NOMO-1 (cell line): ENCODE results near the gene TMEM134.
"Not testable (repeated sequence)": the region's sequence is repeated elsewhere in the genome, so short reads cannot be mapped to it uniquely, and the experiment has no call there.

ENCODE experiments used
- DNase-seq, 2 experiments: peaks; one replicate each; lab custom pipeline; 2025; ENCODE audit not compliant: unreplicated experiment in 2 of 2; lab: John Stamatoyannopoulos, UW

The TMEM134 gene, protein sequence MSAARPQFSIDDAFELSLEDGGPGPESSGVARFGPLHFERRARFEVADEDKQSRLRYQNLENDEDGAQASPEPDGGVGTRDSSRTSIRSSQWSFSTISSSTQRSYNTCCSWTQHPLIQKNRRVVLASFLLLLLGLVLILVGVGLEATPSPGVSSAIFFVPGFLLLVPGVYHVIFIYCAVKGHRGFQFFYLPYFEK

DNA sequence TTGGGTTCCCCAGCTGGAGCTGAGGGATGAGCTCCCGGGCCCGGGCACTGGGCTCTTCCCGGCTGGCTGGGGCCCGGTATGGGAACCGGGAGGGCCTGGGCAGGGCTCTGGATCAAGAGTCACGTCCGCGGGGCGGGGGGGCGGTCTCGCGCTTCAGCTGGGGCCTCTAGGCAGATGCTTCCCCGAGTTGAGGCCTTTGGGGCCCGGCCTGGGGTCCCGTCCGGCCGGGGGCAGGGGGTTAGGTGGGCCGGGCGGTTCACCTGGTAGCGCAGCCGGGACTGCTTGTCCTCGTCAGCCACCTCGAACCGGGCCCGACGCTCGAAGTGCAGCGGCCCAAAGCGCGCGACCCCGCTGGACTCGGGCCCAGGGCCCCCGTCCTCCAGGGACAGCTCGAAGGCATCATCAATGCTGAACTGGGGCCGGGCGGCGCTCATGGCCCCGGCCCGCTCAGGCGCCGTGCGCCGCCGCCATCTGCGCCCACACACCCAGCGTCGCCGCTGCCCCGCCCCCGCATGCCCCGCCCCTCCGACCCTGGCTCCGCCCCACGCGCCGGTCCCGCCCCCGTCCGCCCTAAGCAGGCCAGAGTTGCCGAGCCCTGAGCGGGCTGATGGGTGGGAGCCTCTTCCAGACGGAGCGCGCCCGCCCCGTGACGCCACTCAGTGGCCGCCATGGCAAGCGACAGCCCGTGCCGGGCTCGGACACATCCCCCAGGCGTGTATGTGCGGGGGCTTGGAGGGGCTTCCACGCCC is at the start of gene TMEM134:
TSS of gene TMEM134 (minus strand) at position 493 of the 749 bp plus-strand sequence. CDS start at position 434, 59 bp downstream.
- DNase-seq, result peak; percentile 85 to 91

DNA sequence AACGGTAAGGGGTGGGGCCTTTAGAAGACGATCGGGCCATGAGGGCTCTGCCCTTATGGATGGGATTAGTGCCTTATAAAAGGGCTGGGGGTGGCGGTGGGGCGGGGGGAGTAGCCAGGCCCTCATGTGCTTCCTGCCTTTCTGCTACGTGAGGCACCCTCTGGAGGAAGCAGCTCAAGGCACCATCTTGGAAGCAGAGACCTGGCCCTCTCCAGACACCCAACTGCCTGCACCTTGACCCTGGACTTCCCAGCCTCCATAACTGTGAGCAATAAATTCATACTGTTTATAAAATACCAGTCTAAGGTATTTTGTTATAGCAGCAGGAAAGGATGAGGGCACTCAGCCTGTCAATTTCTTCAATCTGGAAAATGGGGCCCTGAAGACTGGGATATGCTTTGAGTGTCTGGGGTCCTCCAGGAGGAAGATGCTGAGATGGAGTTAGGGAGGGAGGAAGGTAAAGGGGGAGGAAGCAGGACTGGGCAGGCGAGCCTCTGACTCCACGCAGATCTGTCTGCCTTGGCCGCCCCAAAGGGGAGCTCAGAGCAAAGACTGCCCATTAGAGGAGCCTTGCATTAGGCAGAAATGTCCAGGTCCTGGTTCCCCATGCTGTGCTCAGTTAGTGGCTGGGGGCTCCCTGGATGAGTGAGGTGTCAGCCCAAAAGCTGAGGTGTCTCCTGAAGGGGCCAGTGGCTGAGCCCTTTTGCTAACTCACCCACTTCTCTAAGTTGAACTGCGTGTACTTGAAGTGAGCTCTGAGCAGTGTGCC is 48.9 kb upstream of the TMEM134 start:
- no peak for DNase-seq

DNA sequence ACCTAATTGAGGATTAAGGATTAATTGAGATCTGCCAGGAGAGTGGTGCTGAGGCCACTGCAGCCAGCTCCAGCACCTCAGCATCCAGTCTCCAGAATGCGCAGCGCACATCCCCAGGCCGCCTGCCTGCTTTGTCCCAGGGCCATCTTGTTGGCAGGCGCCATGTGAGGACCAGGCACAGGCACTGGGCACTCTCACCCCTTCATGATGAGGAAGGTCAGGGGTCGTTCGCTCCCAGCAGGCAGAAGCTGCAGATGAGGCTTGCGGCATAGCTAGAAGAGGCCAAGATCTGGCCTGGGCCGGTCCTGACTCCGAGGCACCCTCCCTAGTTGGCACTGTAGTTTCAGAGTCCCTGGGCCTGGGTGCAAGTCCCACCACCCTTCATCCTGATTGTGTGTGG is 47.8 kb upstream of the TMEM134 start:
- DNase-seq, result no peak

DNA sequence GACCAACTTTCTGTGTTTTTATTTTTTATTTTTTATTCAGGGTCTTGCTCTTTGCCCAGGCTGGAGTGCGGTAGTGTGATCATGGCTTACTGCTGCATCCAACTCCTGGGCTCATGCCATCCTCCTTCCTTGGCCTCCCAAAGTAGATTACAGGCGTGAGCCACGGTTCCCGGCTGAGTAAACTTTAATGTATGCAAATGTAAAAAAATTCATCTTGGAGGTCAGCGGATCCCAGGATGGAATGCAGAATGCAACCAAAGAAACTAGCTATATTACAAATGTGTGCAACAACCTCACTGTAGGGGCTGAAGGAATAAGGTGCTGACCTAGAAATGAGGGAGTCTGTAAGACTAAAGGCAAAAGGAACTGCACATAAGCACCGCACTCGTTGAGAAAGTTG is 45.1 kb upstream of the TMEM134 start:
- DNase-seq, result no peak

DNA sequence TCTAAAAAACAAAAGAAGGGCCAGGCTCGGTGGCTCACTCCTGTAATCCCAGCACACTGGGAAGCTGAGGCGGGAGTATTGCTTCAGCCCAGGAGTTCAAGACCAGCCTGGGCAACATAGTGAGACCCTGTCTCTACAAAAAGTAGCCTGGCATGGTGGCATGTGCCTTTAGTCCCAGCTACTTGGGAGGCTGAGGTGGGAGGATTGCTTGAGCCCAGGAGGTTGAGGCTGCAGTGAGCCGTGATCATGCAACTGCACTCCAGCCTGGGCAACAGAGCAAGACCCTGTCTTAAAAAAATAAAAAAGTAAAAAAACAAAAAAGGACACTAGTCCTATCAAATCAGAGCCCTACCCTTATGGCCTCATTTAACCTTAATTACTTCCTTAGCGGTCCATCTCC is 42.5 kb upstream of the TMEM134 start:
- DNase-seq, result not testable (repeated sequence)

DNA sequence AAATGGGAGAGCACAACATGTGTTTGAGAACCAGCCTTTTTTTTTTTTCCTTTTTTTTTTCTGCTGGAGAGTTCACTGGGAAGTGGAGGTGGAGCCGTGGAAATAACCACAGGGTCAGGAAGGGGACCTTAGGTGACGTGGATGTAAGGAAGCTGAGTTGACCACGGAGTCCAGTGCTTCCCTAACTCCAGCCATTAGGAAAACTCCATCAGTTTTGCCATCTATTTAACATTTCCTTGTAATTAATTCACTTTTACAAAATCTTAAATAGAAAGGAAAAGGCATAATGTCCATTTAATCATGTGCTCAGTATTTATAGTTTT is 40.9 kb upstream of the TMEM134 start:
- no peak for DNase-seq

DNA sequence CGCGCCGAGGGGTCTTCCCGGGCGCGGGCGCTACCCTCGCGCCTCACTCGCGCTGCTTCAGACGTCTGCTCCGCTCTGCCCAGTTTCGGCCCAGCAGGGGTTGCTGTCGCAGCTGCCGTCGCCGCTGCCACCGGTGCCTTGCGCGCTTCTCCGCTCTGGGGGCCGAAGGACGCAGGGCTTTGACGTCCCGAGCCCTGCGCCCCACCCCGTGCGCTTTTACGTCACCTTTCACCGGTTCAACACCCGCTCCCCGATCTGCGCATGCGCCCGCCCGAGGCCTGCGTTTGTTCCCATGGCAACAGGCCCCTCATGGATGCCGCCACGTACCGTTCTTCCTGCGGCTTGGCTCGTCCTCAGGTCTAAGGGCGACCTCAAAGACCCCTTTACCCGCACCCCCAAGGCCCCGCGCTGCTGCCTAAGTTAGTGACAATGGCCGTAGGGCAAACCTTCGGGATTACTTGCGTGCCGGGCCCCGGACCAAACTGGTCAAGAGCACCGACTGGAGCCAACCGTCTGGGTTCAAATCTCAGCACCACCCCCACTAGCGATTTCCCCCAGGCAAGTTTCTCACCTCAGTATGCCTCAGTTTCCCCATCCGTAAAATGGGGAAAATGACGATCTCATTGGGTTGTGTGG is 39.6 kb upstream of the TMEM134 start:
- DNase-seq, result peak; percentile 89 to 98

DNA sequence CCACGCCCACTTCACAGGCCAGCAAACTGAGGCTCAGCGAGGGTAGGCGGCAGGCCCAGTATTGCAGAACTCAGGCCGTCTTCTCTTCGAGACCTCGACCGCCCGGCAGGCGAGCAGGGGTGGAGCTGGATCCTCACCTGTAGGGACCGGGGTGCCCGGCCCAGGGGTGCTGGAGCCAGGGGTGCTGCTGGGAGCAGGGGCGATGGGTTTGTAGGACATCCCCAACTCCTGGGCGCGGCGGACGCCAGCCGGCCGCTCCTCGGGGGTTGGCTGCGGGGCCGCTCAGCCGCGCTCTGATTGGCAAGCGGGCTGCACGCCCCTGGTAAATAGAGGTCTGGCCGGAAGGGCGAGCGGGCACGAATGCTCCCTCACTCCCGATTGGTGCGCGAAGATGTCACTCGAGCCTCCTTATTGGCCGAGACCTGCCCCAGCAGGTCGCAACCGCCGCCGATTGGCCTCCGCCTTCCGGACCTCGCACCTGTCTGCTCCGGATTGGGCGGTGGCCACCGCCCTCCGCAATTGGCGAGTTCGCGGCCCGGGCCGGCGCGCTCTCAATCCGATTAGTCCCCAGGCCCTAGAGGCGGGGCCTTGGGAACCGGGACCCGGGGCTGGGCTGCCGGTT is 38.9 kb upstream of the TMEM134 start, which contains the start of gene CDK2AP2:
TSS of gene CDK2AP2 (minus strand) at position 299 of the 622 bp plus-strand sequence. CDS start at position 219, 80 bp downstream.
- DNase-seq, result peak; percentile 97 to 99

DNA sequence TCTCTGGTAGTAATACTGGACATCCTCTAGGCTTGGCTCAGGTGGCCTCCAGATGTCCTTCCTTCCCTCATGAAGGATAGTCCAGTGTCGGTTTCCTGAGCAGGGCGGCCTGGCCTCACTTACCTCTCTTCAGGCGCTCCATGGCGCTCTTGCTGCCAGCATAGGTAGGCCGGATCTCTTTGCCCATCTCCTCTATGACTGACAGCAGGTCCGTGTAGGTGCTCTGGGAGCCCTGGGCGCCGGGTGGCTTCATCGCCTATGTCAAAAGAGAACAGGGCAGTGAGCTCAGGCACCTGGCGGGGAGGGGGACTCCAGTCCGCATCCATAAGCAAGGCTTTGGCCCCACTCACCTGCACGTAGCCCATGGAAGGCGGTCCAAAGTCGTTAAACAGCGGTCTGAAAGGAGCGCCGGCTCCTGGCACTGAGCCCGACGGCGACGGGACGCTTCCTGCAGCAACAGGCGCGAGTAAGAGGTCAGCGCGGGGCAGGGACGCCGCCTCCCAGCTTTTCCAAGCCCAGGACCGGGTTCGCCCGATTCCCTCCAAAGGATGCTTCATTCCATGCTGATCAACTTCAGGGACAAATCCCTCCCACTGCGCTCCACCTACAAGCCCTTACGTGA is 38.3 kb upstream of the TMEM134 start:
- no peak for DNase-seq

DNA sequence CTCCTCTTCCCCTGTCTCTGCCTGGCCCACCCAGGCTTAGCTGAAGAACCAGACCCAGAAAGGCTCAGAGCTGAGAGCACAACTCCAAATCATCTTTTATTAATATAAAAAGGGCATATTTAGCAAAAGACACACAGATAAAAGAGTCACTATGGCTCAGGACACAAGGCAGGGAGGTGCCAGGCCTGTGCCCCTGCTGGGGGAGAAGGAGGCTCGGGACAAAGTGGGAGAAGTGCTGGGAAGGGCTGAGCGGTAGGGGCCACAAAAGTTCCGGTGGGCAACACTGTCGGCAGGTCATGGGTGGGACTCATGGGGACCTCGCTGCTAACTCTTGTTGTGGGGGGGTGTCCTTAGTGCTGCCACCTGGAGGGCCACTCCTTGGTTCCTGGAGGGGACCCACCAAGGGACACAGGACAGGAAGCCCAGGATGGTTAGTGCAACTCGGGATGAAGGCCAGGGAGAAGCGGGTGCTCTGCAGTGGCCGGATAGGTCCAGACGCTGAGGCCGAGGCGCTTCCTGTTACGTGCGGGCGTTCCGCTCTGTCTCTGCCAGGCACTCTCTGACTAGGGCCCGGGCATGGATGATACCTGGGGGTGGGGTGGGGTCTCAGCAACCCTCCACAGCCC is 37.5 kb upstream of the TMEM134 start:
- DNase-seq, result no peak

DNA sequence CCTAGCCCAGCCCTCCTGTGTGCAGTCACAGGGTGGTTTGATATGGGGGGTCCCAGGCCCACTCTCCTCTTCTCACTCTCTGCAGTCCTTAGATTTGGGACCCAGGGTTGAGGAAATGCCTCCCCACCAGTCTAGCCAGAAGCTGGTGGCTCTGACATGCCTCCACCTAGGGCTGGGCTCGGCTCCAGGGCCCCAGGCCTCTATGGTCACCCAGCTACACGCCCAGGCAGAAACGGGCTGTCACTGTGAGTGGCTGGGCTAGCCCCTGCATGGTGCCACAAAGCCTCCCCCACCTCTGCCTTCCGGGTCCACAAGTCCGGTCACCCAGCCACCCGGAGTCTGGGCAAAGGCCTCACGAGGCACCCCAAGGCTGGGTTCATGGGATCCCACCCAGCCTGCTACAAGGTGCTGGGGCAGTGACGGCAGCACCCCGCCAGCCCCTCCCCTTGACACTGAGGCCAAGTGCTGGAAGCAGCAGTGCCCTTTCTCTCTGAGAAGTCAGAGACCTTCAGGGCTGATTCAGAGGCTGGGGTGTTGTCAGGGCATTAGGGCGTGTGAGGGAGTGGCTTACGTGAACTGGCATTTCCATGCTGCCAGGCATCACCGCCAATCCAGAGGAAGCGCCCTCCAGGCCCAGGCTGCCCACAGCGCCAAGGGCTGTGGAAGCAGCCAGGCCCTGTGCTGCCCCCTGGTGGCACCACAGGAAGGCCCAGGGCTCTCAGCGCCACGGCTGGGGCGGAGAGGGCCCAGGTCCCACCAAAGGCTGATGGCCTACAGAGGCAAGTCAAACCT is 36.8 kb upstream of the TMEM134 start:
- DNase-seq, result peak; percentile 90 to 94

DNA sequence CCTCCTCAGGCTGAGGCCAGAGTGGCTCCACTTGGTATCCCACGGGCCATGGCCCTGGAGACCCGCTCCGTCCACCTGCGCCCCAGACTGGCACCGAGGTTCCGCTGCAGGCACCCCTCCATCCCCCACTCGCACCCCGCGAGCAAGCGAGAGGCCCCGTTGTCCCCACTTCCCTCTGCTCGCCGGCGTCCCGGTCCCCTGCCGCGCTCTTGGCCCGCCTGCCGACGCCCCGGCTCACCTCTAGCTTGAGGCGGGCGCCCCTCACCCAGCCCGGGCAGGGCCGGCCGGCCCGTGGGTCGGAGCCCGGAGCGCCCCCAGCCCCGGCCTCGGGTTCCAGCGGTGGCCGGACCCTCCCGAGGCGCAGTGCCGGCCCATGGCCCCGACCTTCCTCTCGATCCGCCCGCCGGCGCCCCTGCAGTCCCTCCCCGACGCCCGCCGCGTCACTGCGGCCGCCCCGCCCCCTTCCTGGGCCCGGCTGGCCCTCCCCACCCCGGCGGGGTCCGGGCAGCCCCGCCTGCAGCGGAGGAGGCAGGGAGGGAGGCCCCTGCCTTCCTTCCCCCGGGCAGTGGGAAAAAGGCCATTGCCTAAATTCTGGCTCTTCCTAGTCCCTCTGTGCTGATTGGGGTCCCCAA is 36.0 kb upstream of the TMEM134 start, which contains the start of gene PITPNM1:
TSS of gene PITPNM1 (minus strand) at position 414 of the 632 bp plus-strand sequence. CDS start 1,183 bp downstream, outside the sequence.
- peak; percentile 15 to 35 for DNase-seq

DNA sequence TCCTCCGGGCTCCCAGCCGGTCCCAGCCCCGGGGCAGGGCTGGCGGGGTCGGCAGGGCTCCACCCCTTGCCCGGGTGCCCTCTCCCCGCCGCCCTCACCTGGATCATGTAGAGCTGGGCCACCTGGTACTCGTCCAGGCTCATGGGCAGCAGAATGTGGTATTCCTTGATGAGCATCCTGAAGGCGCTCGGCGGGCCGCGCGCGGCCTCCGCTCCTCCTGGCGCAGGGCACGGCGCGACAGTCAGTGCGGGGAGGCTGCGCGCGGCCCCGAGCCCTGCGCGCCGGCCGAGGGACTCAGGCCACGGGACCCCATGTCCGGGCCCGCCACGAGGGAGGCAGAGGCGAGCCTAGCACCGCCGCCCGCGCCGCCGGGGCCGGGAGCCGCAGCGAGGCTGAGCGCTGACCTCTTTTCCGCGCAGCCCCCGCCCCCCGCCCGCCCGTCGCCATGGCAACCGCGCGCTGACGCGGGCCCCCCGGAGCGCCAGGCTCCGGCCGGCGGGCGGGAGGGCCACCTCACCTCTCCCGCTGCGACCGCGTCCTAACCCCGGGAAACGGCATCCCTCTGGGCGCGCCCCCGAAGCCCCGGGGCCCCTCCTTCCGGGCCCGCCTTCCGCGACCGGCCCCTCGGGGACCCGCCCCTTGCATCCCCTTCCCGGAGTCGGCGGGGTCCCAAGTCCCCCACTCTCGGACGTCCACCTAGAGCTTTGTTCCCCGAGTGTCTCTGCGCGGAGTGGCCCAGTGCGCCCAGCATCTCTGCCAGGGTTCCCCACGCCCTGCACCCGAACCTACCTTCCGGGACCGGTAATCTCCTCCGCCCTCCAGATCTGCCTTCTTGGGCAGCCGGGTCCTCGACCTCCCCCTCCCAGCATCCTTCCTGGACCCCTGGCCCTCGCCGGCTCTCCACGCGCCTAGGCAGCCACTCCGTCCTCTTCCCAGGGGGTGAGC is 35.2 kb upstream of the TMEM134 start:
- no peak for DNase-seq

DNA sequence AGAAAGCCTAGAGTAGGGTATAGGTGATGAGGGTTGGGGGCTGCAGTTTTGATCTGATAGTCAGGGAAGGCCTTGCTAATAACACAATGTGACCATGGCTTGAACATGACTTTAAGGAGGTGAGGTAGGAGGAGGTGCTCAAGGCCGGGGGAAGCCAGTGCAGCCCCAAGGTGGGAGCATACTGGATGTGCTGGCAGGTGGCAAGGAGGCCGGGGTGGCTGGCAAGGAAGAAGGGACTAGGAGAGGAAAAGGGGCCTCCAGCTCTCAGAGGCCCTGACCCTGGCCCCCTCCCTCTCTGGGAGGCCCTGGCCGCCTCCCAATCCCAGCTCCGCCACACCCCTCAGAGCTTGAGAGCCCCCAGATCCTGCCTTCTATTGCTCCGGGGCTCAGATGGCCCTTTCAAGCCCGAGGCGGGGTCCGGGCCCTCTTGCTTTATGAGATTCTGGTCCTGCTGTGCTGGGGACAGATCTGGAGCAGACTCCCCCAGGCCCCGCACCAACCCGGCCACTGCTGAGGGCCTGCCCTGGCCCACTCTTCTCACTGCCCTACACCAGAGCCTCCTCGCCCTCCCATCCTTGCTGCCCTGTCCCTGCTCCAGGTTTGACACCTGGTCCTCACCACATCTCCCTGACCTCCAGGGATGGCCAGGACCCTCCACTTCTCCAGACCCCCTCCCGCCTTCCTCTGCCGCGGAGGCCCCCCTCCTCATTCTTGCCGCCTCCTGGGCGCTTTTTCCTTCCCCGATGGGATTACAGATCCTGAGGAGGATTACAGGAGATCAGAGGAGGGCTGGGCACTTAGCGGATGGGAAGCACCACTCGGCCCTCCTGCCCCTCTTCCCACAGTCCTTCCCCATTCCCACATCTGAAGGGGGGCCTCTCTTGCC is 34.3 kb upstream of the TMEM134 start:
- no peak for DNase-seq

DNA sequence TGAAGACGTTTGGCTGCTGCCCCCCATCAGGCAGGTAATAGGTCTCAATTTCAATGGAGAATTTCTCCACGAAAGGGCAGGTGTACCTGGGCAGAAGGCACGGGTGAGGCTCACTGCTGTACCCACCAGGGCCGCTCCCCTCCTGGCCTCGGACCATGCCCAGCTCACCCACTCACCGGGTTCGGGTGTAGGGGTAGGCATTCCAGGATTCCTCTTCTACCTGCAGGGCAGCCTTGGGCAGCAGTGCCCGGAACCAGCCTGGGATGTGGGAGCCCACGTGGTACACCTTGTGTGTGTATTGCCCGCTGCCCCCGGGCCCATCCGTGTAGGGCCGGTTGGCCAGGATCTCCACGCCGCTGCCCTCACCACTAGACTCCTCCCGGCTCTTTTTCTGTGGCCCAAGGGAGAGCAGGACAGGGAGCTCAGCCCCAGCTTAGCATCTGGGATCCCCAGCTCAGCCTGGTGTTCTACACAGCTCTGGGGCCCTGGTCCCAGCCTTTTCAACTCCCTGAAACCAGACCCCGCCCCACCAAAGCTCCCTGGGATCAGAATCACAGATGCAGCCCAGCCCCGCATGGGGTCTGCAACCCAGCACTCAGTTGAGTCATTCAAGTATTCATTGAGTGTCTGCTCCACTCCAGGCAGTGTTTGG is 33.4 kb upstream of the TMEM134 start:
- DNase-seq, result no peak

DNA sequence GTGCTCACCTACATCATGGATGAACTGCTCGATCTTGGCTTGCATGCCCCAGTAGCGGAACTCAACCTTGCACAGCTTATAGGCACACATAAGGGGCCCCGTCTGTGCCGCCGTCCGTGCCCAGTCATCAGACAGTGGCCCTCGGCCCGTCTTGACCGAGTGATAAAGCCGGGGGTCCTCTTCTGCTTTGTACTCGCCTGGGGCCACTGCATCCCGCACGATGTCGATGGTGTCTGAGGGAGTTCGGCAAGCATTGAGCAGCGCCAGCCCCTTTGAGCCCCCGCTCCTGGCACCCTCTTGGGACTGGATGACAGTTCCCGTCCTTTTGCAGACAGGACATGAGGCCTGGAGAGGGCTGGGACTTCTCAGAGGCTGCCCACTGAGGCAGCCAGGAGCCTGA is 32.8 kb upstream of the TMEM134 start:
- DNase-seq, result no peak
